ENCODE data around the gene MAJIN. TPM values are rescaled to one million over a fixed set of nuclear protein-coding genes. Genes with fewer than 3 reads are reported as not detected.

Gene MAJIN
- total RNA-seq, 4 donors from 2014 or later: not detected

DNA sequence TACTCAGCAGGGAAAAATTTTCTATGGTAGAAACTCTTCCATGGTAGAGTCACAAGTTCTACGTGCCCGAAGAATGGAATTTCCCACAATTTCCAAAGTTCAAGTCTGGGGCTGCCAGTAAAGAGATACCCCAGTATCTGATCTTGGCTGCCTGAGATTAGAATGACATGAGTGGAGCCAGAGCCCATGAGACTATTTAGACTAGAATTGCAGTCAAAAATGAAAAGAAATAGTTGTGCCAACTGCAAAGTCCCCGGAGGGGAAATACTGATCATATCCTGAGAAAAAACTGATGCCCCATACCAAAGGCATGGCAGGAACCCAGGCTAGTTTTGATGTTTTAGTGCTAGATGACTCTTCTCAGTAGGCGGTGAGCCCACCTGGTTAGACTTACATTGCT is 11.2 kb downstream of the MAJIN start:
- TF ChIP-seq, protein P1, sequence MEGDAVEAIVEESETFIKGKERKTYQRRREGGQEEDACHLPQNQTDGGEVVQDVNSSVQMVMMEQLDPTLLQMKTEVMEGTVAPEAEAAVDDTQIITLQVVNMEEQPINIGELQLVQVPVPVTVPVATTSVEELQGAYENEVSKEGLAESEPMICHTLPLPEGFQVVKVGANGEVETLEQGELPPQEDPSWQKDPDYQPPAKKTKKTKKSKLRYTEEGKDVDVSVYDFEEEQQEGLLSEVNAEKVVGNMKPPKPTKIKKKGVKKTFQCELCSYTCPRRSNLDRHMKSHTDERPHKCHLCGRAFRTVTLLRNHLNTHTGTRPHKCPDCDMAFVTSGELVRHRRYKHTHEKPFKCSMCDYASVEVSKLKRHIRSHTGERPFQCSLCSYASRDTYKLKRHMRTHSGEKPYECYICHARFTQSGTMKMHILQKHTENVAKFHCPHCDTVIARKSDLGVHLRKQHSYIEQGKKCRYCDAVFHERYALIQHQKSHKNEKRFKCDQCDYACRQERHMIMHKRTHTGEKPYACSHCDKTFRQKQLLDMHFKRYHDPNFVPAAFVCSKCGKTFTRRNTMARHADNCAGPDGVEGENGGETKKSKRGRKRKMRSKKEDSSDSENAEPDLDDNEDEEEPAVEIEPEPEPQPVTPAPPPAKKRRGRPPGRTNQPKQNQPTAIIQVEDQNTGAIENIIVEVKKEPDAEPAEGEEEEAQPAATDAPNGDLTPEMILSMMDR (IDR thresholded peaks at IDR 0.05; ENCODE audit: low read depth): no peak

DNA sequence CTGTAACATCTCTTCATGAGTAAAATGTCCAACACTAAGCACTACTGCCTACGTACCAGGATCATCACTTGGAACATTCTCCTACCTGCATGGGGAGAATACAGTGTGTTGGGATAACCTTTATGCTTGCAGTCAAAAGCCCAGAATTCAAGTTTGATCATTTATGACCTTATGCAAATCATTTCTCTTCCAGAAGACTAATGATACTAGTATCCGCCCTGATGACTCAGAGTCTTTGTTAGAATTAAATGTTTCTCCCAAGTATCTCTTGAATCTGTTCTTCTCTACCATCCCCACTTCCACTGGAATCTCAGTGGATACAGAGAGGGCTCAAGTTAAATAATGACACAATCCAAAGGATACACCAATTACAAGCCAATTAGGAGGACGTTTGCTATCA is 12.4 kb downstream of the MAJIN start:
- TF ChIP-seq, protein P1 (IDR thresholded peaks at IDR 0.05; ENCODE audit: low read depth): no peak

DNA sequence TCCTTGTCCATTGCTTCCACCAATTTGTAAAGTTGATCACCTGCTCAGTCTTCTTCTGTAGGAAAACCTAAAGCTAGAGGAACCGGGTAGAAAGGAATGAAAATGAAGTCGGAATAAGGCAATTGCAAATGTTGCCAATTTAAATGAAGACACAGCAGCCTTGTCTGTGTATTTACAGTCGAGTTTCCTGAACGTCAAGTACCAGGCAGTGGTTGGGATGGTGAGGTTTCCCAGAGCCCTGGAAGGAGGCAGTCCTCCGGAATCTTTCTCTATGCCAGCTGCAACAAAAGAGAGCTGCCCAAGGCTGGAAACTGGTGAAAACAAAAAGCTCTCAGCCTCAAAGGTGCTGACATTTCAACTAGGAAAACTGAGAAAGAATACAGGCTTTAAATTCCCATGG is 17.7 kb downstream of the MAJIN start:
- TF ChIP-seq, protein P1 (IDR thresholded peaks at IDR 0.05; ENCODE audit: low read depth): no peak

DNA sequence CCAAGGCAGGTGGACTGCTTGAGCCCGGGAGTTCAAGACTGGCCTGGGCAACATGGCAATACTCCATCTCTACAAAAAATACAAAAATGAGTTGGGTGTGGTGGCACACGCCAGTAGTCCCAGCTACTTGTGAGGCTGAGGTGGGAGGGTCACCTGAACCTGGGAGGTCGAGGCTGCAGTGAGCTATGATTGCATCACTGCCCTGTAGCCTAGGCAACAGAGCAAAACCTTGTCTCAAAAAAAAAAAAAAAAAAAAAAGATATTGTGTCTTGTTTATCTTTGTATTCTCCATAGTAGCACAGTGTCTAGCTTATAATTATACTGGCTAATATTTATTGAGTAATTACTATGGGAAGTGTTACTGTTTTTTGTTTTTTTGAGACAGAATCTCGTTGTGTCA is 20.4 kb downstream of the MAJIN start:
- TF ChIP-seq, protein P1 (IDR thresholded peaks at IDR 0.05; ENCODE audit: low read depth): no peak

DNA sequence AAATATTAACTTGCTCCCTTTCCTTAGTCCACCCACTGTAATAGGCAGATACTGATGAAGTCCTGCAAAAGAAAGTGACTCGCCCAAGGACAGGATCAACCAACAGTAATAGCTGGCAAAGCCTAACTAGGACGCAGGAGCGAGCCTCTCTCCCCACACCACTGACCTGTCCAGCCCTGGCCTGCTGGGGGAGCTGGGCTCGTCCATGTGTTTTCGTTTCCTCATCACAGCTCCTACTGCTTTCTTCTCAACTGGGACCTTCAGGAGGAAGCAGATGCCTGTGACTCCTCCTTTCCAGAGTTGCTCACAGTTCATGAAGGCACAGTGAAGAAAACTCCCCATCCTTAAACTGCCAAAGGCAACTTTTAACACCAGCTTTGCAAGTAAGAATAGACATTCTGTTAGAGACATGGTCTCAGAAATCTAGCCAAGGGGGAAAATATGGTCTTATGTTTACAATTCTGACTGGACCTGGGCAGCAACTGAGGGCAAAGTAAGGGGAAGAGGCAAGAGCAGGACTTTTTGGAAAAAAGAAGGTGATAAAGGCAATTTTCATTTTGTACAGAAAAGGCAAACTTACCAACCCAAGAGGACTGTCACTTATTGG is 24.6 kb downstream of the MAJIN start:
- TF ChIP-seq, protein P1 (IDR thresholded peaks at IDR 0.05; ENCODE audit: low read depth): no peak

GRCh38 chr11:64936539-64936938 is 35.4 kb downstream of the MAJIN start:
- TF ChIP-seq, protein P1 (IDR thresholded peaks at IDR 0.05; ENCODE audit: low read depth): no peak

DNA sequence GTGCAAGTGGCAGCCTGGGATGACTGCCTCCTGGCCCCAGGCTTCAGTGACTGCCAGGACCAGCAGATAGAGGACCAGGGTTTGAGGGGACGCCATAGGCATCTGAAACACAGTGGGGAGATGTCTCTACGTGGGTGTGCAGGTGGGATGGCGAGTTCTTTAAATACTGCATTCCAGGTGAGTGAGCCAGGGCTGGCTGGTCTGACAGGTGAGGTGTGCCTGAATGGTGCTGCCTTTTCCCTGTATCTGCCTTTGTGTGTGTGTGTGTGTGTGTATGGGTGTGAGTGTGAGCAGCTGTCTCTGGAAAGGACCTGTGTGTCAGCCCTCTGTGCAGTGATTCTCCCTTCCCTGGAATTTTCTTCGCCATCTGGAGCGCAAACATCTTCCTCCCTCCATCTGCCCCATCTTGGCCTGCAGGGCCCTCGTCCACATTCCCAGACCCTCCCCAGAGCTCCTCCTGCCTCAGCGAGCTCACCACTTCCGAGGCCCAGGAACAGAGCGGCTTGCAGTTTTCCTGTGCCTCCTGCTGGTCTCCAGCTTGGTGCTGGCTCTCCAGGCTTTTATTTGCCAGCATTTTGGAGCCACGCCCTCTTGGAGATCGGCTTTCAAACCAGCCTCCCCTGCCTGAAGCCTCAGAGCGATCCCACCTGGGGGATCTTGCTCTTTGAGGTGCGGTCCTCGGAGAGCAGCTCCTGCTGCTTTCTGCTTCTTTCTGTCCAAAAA is 36.4 kb downstream of the MAJIN start, which contains the start of gene GPHA2:
Gene GPHA2 (minus strand): TSS at position 535 of the 723 bp plus-strand sequence. CDS start 433 bp downstream, at position 102.
- TF ChIP-seq, protein P1 (IDR thresholded peaks at IDR 0.05; ENCODE audit: low read depth): no peak

Data from subcutaneous adipose tissue (tissue), 4 donors.